Stomach (tissue), 4 donors: Measurements from ENCODE around the gene MAN2B1.
"Not testable (repeated sequence)": the region's sequence is repeated elsewhere in the genome, so short reads cannot be mapped to it uniquely, and the experiment has no call there.

Experiments
- EP300 ChIP-seq: sonication (generic); formaldehyde crosslinking; IDR thresholded peaks from one replicate; pipeline ENCODE4 v1.6.1; 2017; ENCODE audit warnings: antibody characterized with exemption
- POLR2A ChIP-seq, 4 donors: fragments of 450-650 bp; IDR thresholded peaks; one replicate each; pipeline ENCODE4 v1.6.1; 2016; ENCODE audit warnings: antibody characterized with exemption in 4 of 4, control low read depth in 2 of 4, mild to moderate bottlenecking in 1 of 4, moderate library complexity in 1 of 4
- POLR2AphosphoS5 ChIP-seq, 3 donors: sonication (generic); formaldehyde crosslinking; IDR thresholded peaks; one replicate each; pipeline ENCODE4 v1.6.1; 2016; ENCODE audit warnings: antibody characterized with exemption in 3 of 3
- TF ChIP-seq, protein P1 (sequence below), 7 experiments: fragments of 450-650 bp in 4 of 7; fragments of 200-600 bp in 3 of 7; sonication (generic) in 3 of 7; IDR thresholded peaks; one replicate each; pipeline ENCODE4 v1.5.1; 2016 to 2019; ENCODE audit warnings: antibody characterized with exemption in 7 of 7, control low read depth in 2 of 7, mild to moderate bottlenecking in 1 of 7

- TF ChIP-seq, protein P1, sequence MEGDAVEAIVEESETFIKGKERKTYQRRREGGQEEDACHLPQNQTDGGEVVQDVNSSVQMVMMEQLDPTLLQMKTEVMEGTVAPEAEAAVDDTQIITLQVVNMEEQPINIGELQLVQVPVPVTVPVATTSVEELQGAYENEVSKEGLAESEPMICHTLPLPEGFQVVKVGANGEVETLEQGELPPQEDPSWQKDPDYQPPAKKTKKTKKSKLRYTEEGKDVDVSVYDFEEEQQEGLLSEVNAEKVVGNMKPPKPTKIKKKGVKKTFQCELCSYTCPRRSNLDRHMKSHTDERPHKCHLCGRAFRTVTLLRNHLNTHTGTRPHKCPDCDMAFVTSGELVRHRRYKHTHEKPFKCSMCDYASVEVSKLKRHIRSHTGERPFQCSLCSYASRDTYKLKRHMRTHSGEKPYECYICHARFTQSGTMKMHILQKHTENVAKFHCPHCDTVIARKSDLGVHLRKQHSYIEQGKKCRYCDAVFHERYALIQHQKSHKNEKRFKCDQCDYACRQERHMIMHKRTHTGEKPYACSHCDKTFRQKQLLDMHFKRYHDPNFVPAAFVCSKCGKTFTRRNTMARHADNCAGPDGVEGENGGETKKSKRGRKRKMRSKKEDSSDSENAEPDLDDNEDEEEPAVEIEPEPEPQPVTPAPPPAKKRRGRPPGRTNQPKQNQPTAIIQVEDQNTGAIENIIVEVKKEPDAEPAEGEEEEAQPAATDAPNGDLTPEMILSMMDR (IDR thresholded peaks at IDR 0.05): not testable (repeated sequence)
- not testable (repeated sequence) for TF ChIP-seq POLR2AphosphoS5 (IDR thresholded peaks at IDR 0.05); POLR2A (IDR thresholded peaks at IDR 0.05); EP300
Observed at GRCh38 chr19:12643716-12644115, 22.8 kb downstream of the MAN2B1 start.
